CD4-positive, alpha-beta T cell (primary cell): Measurements from ENCODE around the gene RMRP. TPM values are rescaled to one million over a fixed set of nuclear protein-coding genes. Genes with fewer than 3 reads are reported as not detected.

ENCODE experiments used
- ATAC-seq: fragments of 200-7000 bp; cut with Tn5 transposase; one replicate; pipeline ENCODE4 v1.10.0; 2022; ENCODE audit warnings: mild to moderate bottlenecking; ENCODE audit not compliant: poor library complexity
- CTCF ChIA-PET: fragments of 350-600 bp; sonication (Branson Sonifier 250); formaldehyde crosslinking; loops from one replicate; lab custom pipeline; 2021; ENCODE audit warnings: antibody characterized with exemption, inconsistent platforms; lab: Charles Lee
- POLR2A ChIA-PET: fragments of 350-600 bp; sonication (Branson Sonifier 250); formaldehyde crosslinking; loops from one replicate; lab custom pipeline; 2021; ENCODE audit warnings: antibody characterized with exemption, inconsistent platforms; lab: Charles Lee
- DNase-seq, 14 experiments: peaks; one replicate each; pipeline ENCODE4 v3.0.0-alpha.2; 2013 to 2020; ENCODE audit warnings: mixed read lengths in 2 of 14
- H3K27ac ChIP-seq, 2 donors: one replicate each; pipeline versions ENCODE4 v1.5.1 to v1.7.0; 2013; ENCODE audit warnings: low read length in 2 of 2, low read depth in 1 of 2, mild to moderate bottlenecking in 1 of 2
- H3K27me3 ChIP-seq, 2 experiments: 1 replicate in 1 of 2; 2 replicates in 1 of 2; pipeline versions ENCODE4 v1.6.1 to v1.7.0; 2013; ENCODE audit warnings: low read length in 2 of 2, control low read depth in 1 of 2, mild to moderate bottlenecking in 1 of 2, moderate library complexity in 1 of 2; ENCODE audit not compliant: insufficient read depth in 2 of 2, control insufficient read depth in 1 of 2
- H3K36me3 ChIP-seq: one replicate; pipeline ENCODE4 v1.6.1; 2013; ENCODE audit warnings: low read length, control low read depth; ENCODE audit not compliant: insufficient read depth
- H3K4me1 ChIP-seq: one replicate; pipeline ENCODE4 v1.6.1; 2013; ENCODE audit warnings: low read length, control low read depth; ENCODE audit not compliant: insufficient read depth
- H3K4me3 ChIP-seq: one replicate; pipeline ENCODE4 v1.5.1; 2013; ENCODE audit warnings: mild to moderate bottlenecking, low read length, moderate library complexity
- H3K9me3 ChIP-seq, 2 experiments: 1 replicate in 1 of 2; 2 replicates in 1 of 2; pipeline versions ENCODE4 v1.6.1 to v1.7.0; 2013; ENCODE audit warnings: low read length in 2 of 2, mild to moderate bottlenecking in 2 of 2, control low read depth in 1 of 2, moderate library complexity in 1 of 2; ENCODE audit not compliant: control insufficient read depth in 1 of 2, insufficient read depth in 1 of 2
- H3K27ac Mint-ChIP-seq: one replicate; pipeline ENCODE4 v1.8.0; 2020; ENCODE audit warnings: mixed read lengths
- H3K27me3 Mint-ChIP-seq: one replicate; pipeline ENCODE4 v1.8.0; 2021; ENCODE audit warnings: mixed read lengths
- H3K36me3 Mint-ChIP-seq: one replicate; pipeline ENCODE4 v1.8.0; 2021; ENCODE audit warnings: low read depth, mixed read lengths
- H3K4me1 Mint-ChIP-seq: one replicate; pipeline ENCODE4 v1.8.0; 2021; ENCODE audit warnings: low read depth, mixed read lengths
- H3K4me3 Mint-ChIP-seq: one replicate; pipeline ENCODE4 v1.8.0; 2020; ENCODE audit warnings: mild to moderate bottlenecking, mixed read lengths
- H3K9me3 Mint-ChIP-seq: one replicate; pipeline ENCODE4 v1.8.0; 2020; ENCODE audit warnings: mixed read lengths
- CTCF ChIP-seq: fragments of 200-600 bp; IDR thresholded peaks from one replicate; pipeline ENCODE4 v1.8.0; 2022; ENCODE audit warnings: antibody characterized with exemption, mild to moderate bottlenecking
- intact Hi-C, 2 experiments: fragments of 100-400 bp; cut with DNase I in 1 of 2; cut with micrococcal nuclease in 1 of 2; formaldehyde crosslinking; loops; one replicate each; pipeline versions ENCODE4 v1.15.1 to v1.9.0; 2023 to 2025; cut with DNase I, micrococcal nuclease
- total RNA-seq, 174 experiments: library from RNA in 2 of 174; stranded (reverse) in 2 of 174; gene quantifications; one replicate each; pipeline ENCODE4 v1.2.3 and lab custom pipeline; 2021 to 2026

Gene RMRP
- total RNA-seq, 2 experiments from 2014 or later: 14,857 to 24,615 TPM

GRCh38 chr9:35667939-35668338 lies 10.1 kb upstream of the RMRP start:
- Mint-ChIP-seq H3K9me3 (no peaks in the 10 kb centered on the region), H3K4me3 (no peak overlapping the region), H3K27me3 (no peaks in the 10 kb centered on the region), H3K36me3 (no peaks in the 10 kb centered on the region), H3K4me1 (peaks cover 41% of the 10 kb centered on the region), H3K27ac (no peak overlapping the region)
- no peak overlapping the region for H3K27ac ChIP-seq
- H3K4me1 ChIP-seq: peaks cover 30% of the 10 kb centered on the region
- no peak for TF ChIP-seq CTCF
- ATAC-seq (no peak), DNase-seq (no peak)
- no peaks in the 10 kb centered on the region for H3K9me3 ChIP-seq
- POLR2A ChIA-PET: no interaction called here
- H3K36me3 ChIP-seq: no peaks in the 10 kb centered on the region
- CTCF ChIA-PET: interaction anchor here (1.4 kb wide), 1 partner anchor 28 kb away, joined by 3 read pairs; no protein-coding TSS in a partner anchor
- H3K27me3 ChIP-seq: no peaks in the 10 kb centered on the region
- intact Hi-C loops: loop anchor here in 1 of 2 experiments (2.0 kb wide), 1 partner anchor 17 kb away; no protein-coding TSS in a partner anchor
- no peak overlapping the region for H3K4me3 ChIP-seq

- Histone ChIP-seq H3K27ac (no peak overlapping the region), H3K4me1 (peaks cover 44% of the 10 kb centered on the region), H3K4me3 (no peak overlapping the region), H3K27me3 (no peaks in the 10 kb centered on the region), H3K36me3 (no peaks in the 10 kb centered on the region), H3K9me3 (no peaks in the 10 kb centered on the region)
- POLR2A ChIA-PET: interaction anchor here (1.0 to 2.7 kb wide), 3 partner anchors 10 to 20 kb away, joined by 6 to 20 read pairs (median 10); partner anchors contain the start of gene SIT1
- DNase-seq (no peak), ATAC-seq (no peak)
- intact Hi-C loops: no loop called here
- Mint-ChIP-seq H3K4me1 (peaks cover 55% of the 10 kb centered on the region), H3K27me3 (no peaks in the 10 kb centered on the region), H3K36me3 (peaks cover 5% of the 10 kb centered on the region), H3K4me3 (peak overlapping the region; percentile 35), H3K9me3 (no peaks in the 10 kb centered on the region), H3K27ac (no peak overlapping the region)
- no peak for TF ChIP-seq CTCF
- CTCF ChIA-PET: no interaction called here
Measured at GRCh38 chr9:35666549-35666948, 8.7 kb upstream of the RMRP start.

GRCh38 chr9:35666045-35666444 lies 8.2 kb upstream of the RMRP start:
- Mint-ChIP-seq H3K27ac (no peak overlapping the region), H3K4me1 (peaks cover 58% of the 10 kb centered on the region), H3K9me3 (no peaks in the 10 kb centered on the region)

More at GRCh38 chr9:35666045-35666444, 8.2 kb upstream of the RMRP start:
- ATAC-seq: no peak
- H3K4me3 ChIP-seq: no peak overlapping the region
- intact Hi-C loops: no loop called here
- no peaks in the 10 kb centered on the region for H3K9me3 ChIP-seq
- CTCF ChIA-PET: interaction anchor here (1.2 to 1.5 kb wide), 3 partner anchors 10 to 31 kb away, joined by 3 to 6 read pairs (median 4); no protein-coding TSS in a partner anchor
- Mint-ChIP-seq H3K4me3 (peak overlapping the region; percentile 71), H3K36me3 (peaks cover 7% of the 10 kb centered on the region), H3K27me3 (no peaks in the 10 kb centered on the region)
- DNase-seq: no peak
- H3K27ac ChIP-seq: no peak overlapping the region
- TF ChIP-seq CTCF: no peak
- H3K27me3 ChIP-seq: no peaks in the 10 kb centered on the region
- POLR2A ChIA-PET: interaction anchor here (1.0 to 2.7 kb wide), 5 partner anchors 10 to 62 kb away, joined by 6 to 20 read pairs (median 10); partner anchors contain the start of gene SIT1
- H3K4me1 ChIP-seq: peaks cover 49% of the 10 kb centered on the region
- peaks cover 4% of the 10 kb centered on the region for H3K36me3 ChIP-seq
